HepG2 (cell line): Measurements from ENCODE around the gene ZBTB7B. TPM values are rescaled to one million over a fixed set of nuclear protein-coding genes. Genes with fewer than 3 reads are reported as not detected.

Source experiments
- ARNTL ChIP-seq: sonication (generic); formaldehyde crosslinking; IDR thresholded peaks from 2 replicates; pipeline ENCODE4 v1.4.0; 2020; ENCODE audit warnings: mild to moderate bottlenecking, missing genetic modification reagents
- CBFB ChIP-seq: sonication (generic); formaldehyde crosslinking; IDR thresholded peaks from 2 replicates; pipeline ENCODE4 v1.4.0; 2020; ENCODE audit warnings: missing genetic modification reagents
- GABPB1 ChIP-seq: IDR thresholded peaks from 2 replicates; pipeline ENCODE4 v1.6.1; 2016; ENCODE audit warnings: mild to moderate bottlenecking, missing genetic modification reagents, moderate library complexity, missing compliant biosample characterization
- GZF1 ChIP-seq: sonication (generic); formaldehyde crosslinking; IDR thresholded peaks from 2 replicates; pipeline ENCODE4 v1.5.1; 2020; ENCODE audit warnings: mild to moderate bottlenecking, missing genetic modification reagents
- NPAS2 ChIP-seq: sonication (generic); formaldehyde crosslinking; IDR thresholded peaks from 2 replicates; pipeline ENCODE4 v1.8.0; 2022; ENCODE audit warnings: mild to moderate bottlenecking, missing genetic modification reagents, borderline replicate concordance
- NR3C1 ChIP-seq: sonication (generic); formaldehyde crosslinking; IDR thresholded peaks from 2 replicates; pipeline ENCODE4 v1.4.0; 2020; ENCODE audit warnings: missing genetic modification reagents
- PLRG1 ChIP-seq: fragments of 450-650 bp; conservative IDR thresholded peaks from 2 replicates; pipeline ENCODE4 v1.6.1; 2016
- PRPF4 ChIP-seq: fragments of 200-400 bp; formaldehyde crosslinking; IDR thresholded peaks from 2 replicates; pipeline ENCODE4 v1.6.1; 2016; ENCODE audit warnings: low read length, low read depth; ENCODE audit not compliant: poor library complexity, severe bottlenecking
- SAFB2 ChIP-seq: sonication (generic); formaldehyde crosslinking; IDR thresholded peaks from 2 replicates; pipeline ENCODE4 v1.5.1; 2020; ENCODE audit warnings: missing genetic modification reagents, low read depth, mild to moderate bottlenecking, borderline replicate concordance
- SOX6 ChIP-seq, 2 experiments: fragments of 450-650 bp in 1 of 2; sonication (generic) in 1 of 2; formaldehyde crosslinking in 1 of 2; IDR thresholded peaks; 2 replicates each; pipeline versions ENCODE4 v1.4.0 to v1.6.1; 2017 to 2020; ENCODE audit warnings: antibody characterized with exemption in 1 of 2, mild to moderate bottlenecking in 1 of 2, missing genetic modification reagents in 1 of 2
- TAF1 ChIP-seq: sonication (generic); formaldehyde crosslinking; IDR thresholded peaks from 2 replicates; pipeline ENCODE4 v1.4.0; 2020; ENCODE audit warnings: missing genetic modification reagents
- ZNF326 ChIP-seq: sonication (generic); formaldehyde crosslinking; IDR thresholded peaks from 2 replicates; pipeline ENCODE4 v1.4.0; 2020; ENCODE audit warnings: missing genetic modification reagents, borderline replicate concordance
- ZNF329 ChIP-seq: sonication (generic); formaldehyde crosslinking; IDR thresholded peaks from 2 replicates; pipeline ENCODE4 v1.9.0; 2021; ENCODE audit warnings: low read depth, mild to moderate bottlenecking, missing genetic modification reagents
- ZNF678 ChIP-seq: sonication (generic); formaldehyde crosslinking; IDR thresholded peaks from 2 replicates; pipeline ENCODE4 v1.4.0; 2020; ENCODE audit warnings: mild to moderate bottlenecking, missing genetic modification reagents
- ZNF781 ChIP-seq: sonication (generic); formaldehyde crosslinking; IDR thresholded peaks from 2 replicates; pipeline ENCODE4 v1.5.1; 2020; ENCODE audit warnings: borderline replicate concordance, mild to moderate bottlenecking, missing genetic modification reagents; ENCODE audit errors: not compliant biosample characterization
- polyA plus RNA-seq, 8 experiments: library from polyadenylated mRNA; depleted of rRNA in 3 of 8; stranded (reverse) in 7 of 8; unstranded in 1 of 8; fragments of >200 nt; fragmentation: Illumina TruSeq in 4 of 8; extraction: Trizol in 4 of 8; gene quantifications; 2 replicates each; pipeline versions ENCODE4 v1.2.1 to v1.2.3, GENCODE V29; 2011 to 2016; ENCODE audit warnings: low read depth in 4 of 8, missing spikeins in 1 of 8, mixed read lengths in 1 of 8; ENCODE audit not compliant: insufficient read depth in 1 of 8
- total RNA-seq, 5 experiments: library from RNA; depleted of rRNA; stranded (reverse); fragments of >200 nt; fragmentation: Illumina TruSeq; extraction: Trizol; gene quantifications; 2 replicates each; pipeline ENCODE4 v1.2.3, GENCODE V29; 2016; ENCODE audit warnings: low read depth in 1 of 5
- TF ChIP-seq, protein P1 (sequence below): sonication (generic); formaldehyde crosslinking; IDR thresholded peaks from 2 replicates; pipeline ENCODE4 v1.5.0; 2020; ENCODE audit warnings: mild to moderate bottlenecking, missing genetic modification reagents, moderate library complexity
- TF ChIP-seq, protein P2 (sequence below): sonication (generic); formaldehyde crosslinking; IDR thresholded peaks from 2 replicates; pipeline ENCODE4 v1.9.0; 2022; ENCODE audit warnings: low read depth, missing genetic modification reagents
- TF ChIP-seq, protein P3 (sequence below): sonication (generic); formaldehyde crosslinking; IDR thresholded peaks from 2 replicates; pipeline ENCODE4 v1.4.0; 2020; ENCODE audit warnings: missing genetic modification reagents, mild to moderate bottlenecking, borderline replicate concordance
- TF ChIP-seq, protein P4 (sequence below), 2 experiments: sonication (generic) in 1 of 2; formaldehyde crosslinking in 1 of 2; IDR thresholded peaks; 2 replicates each; pipeline versions ENCODE4 v1.4.0 to v1.6.1; 2018 to 2020; ENCODE audit warnings: missing genetic modification reagents in 2 of 2, borderline replicate concordance in 1 of 2, low read depth in 1 of 2, mild to moderate bottlenecking in 1 of 2, missing biosample characterization in 1 of 2

Gene ZBTB7B
- total and polyA plus RNA-seq, 2 of the 13 experiments (the other 11 are each of a cell fraction or from before 2014, with no cell fraction given), result 15.5 to 17.5 TPM

DNA sequence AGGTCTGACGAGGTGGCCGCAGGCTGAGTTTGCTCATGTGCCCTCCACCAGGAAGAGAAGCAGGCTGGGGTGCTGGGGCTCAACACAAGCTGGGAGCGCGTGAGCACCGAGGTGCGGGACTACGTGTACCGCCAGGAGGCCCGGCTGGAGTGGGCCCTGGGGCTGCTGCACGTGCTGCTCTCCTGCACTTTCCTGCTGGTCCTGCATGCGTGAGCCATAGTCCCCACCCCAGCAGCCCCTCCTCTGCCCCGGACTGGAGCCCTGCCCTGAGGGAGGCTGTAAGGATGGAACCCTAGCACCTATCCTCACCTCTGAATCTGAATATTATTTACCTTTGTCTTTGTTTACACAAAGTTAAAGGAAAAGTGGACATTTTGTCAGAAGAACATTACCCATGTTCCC lies 40.7 kb downstream of the ZBTB7B start (continued):
- TF ChIP-seq, protein P1, sequence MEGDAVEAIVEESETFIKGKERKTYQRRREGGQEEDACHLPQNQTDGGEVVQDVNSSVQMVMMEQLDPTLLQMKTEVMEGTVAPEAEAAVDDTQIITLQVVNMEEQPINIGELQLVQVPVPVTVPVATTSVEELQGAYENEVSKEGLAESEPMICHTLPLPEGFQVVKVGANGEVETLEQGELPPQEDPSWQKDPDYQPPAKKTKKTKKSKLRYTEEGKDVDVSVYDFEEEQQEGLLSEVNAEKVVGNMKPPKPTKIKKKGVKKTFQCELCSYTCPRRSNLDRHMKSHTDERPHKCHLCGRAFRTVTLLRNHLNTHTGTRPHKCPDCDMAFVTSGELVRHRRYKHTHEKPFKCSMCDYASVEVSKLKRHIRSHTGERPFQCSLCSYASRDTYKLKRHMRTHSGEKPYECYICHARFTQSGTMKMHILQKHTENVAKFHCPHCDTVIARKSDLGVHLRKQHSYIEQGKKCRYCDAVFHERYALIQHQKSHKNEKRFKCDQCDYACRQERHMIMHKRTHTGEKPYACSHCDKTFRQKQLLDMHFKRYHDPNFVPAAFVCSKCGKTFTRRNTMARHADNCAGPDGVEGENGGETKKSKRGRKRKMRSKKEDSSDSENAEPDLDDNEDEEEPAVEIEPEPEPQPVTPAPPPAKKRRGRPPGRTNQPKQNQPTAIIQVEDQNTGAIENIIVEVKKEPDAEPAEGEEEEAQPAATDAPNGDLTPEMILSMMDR (CRISPR knock-in tag), result peak; percentile 10; the same call in 1 of the 2 replicates
- TF ChIP-seq GABPB1 (peak; percentile 45; the same call in 1 of the 2 replicates), ZNF329 (peak; percentile 21; the same call in 1 of the 2 replicates), ZNF326 (CRISPR knock-in tag) (no peak), ARNTL (CRISPR knock-in tag) (peak; percentile 20; the same call in 1 of the 2 replicates), NPAS2 (CRISPR knock-in tag) (no peak), ZNF678 (CRISPR knock-in tag) (no peak), TAF1 (no peak), ZNF781 (CRISPR knock-in tag) (no peak), GZF1 (CRISPR knock-in tag) (no peak), PRPF4 (no peak), PLRG1 (no peak), CBFB (CRISPR knock-in tag) (no peak), SAFB2 (CRISPR knock-in tag) (no peak), SOX6 (IDR thresholded peaks at IDR 0.05) (no peak), SOX6 (CRISPR knock-in tag; IDR thresholded peaks at IDR 0.05) (peak; percentile 8; the same call in 1 of the 2 replicates), NR3C1 (CRISPR knock-in tag) (no peak)
- TF ChIP-seq, protein P2, sequence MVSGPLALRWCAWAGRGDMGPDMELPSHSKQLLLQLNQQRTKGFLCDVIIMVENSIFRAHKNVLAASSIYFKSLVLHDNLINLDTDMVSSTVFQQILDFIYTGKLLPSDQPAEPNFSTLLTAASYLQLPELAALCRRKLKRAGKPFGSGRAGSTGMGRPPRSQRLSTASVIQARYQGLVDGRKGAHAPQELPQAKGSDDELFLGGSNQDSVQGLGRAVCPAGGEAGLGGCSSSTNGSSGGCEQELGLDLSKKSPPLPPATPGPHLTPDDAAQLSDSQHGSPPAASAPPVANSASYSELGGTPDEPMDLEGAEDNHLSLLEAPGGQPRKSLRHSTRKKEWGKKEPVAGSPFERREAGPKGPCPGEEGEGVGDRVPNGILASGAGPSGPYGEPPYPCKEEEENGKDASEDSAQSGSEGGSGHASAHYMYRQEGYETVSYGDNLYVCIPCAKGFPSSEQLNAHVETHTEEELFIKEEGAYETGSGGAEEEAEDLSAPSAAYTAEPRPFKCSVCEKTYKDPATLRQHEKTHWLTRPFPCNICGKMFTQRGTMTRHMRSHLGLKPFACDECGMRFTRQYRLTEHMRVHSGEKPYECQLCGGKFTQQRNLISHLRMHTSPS, result no peak
- TF ChIP-seq, protein P3, sequence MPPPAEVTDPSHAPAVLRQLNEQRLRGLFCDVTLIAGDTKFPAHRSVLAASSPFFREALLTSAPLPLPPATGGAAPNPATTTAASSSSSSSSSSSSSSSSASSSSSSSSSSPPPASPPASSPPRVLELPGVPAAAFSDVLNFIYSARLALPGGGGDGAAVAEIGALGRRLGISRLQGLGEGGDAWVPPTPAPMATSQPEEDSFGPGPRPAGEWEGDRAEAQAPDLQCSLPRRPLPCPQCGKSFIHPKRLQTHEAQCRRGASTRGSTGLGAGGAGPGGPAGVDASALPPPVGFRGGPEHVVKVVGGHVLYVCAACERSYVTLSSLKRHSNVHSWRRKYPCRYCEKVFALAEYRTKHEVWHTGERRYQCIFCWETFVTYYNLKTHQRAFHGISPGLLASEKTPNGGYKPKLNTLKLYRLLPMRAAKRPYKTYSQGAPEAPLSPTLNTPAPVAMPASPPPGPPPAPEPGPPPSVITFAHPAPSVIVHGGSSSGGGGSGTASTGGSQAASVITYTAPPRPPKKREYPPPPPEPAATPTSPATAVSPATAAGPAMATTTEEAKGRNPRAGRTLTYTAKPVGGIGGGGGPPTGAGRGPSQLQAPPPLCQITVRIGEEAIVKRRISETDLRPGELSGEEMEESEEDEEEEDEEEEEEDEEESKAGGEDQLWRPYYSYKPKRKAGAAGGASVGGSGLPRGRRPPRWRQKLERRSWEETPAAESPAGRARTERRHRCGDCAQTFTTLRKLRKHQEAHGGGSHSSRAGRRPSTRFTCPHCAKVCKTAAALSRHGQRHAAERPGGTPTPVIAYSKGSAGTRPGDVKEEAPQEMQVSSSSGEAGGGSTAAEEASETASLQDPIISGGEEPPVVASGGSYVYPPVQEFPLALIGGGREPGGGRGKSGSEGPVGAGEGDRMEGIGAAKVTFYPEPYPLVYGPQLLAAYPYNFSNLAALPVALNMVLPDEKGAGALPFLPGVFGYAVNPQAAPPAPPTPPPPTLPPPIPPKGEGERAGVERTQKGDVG (CRISPR knock-in tag), result no peak
- TF ChIP-seq, protein P4, sequence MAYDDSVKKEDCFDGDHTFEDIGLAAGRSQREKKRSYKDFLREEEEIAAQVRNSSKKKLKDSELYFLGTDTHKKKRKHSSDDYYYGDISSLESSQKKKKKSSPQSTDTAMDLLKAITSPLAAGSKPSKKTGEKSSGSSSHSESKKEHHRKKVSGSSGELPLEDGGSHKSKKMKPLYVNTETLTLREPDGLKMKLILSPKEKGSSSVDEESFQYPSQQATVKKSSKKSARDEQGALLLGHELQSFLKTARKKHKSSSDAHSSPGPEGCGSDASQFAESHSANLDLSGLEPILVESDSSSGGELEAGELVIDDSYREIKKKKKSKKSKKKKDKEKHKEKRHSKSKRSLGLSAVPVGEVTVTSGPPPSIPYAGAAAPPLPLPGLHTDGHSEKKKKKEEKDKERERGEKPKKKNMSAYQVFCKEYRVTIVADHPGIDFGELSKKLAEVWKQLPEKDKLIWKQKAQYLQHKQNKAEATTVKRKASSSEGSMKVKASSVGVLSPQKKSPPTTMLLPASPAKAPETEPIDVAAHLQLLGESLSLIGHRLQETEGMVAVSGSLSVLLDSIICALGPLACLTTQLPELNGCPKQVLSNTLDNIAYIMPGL (CRISPR knock-in tag; IDR thresholded peaks at IDR 0.05; ENCODE audit: borderline replicate concordance in 1 of 2, low read depth in 1 of 2), result peak in 1 of 2 experiments; percentile 21; a peak in 1 of 4 replicates
